Duodenal mucosa (tissue), 2 donors: ENCODE measurements around the gene GPR17.

Source experiments
- H3K27ac ChIP-seq: one replicate; pipeline ENCODE4 v1.7.0; 2013; ENCODE audit warnings: low read depth, low read length
- H3K27me3 ChIP-seq, 2 donors: one replicate each; pipeline ENCODE4 v1.7.0; 2013; ENCODE audit warnings: low read length in 2 of 2, control low read depth in 1 of 2; ENCODE audit not compliant: insufficient read depth in 2 of 2, control insufficient read depth in 1 of 2
- H3K36me3 ChIP-seq, 2 donors: one replicate each; pipeline ENCODE4 v1.7.0; 2013; ENCODE audit warnings: low read length in 2 of 2, control low read depth in 1 of 2; ENCODE audit not compliant: insufficient read depth in 2 of 2, control insufficient read depth in 1 of 2
- H3K4me1 ChIP-seq, 2 donors: one replicate each; pipeline ENCODE4 v1.7.0; 2013; ENCODE audit warnings: low read length in 2 of 2, control low read depth in 1 of 2; ENCODE audit not compliant: insufficient read depth in 2 of 2, control insufficient read depth in 1 of 2
- H3K4me3 ChIP-seq, 2 donors: one replicate each; pipeline ENCODE4 v1.7.0; 2013; ENCODE audit warnings: low read length in 2 of 2, low read depth in 1 of 2
- H3K9ac ChIP-seq, 2 donors: one replicate each; pipeline ENCODE4 v1.7.0; 2013; ENCODE audit warnings: low read length in 2 of 2, low read depth in 1 of 2
- H3K9me3 ChIP-seq, 2 donors: one replicate each; pipeline ENCODE4 v1.7.0; 2013; ENCODE audit warnings: low read length in 2 of 2, control low read depth in 1 of 2; ENCODE audit not compliant: control insufficient read depth in 1 of 2

GPR17 gene

DNA sequence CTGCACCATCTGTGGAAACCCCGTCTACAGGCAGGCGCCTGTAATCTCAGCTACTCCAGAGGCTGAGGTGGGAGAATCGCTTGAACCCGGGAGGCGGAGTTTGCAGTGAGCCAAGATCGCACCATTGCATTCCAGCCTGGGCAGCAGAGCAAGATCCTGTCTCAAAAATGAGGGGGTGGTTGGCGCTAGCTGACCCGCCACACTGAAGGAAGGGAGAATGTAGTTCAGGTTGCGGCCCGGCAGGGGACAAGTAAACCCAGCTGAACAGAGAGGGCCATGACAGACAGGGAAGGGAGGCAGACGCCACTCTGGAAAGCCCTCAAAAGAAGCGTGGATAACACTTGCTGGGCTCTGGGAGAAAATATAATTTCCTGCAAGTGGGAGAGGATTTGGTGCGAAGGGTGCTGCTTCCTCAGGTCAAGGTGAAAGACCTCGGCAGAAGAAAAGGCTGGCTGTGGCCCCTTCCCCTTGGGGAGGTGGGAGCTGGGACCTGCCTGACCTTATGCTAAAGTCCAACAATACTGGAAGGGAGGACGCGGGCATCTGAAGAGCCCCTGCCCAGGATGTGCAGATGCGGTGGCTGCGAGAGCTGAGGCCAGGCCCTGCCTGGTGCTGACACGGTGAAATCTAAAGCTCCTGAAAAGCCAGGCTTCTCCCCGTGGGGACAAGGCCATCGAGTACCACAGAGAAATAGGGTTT is 51.7 kb downstream of the GPR17 start:
- Histone ChIP-seq H3K27ac (no peak overlapping the region), H3K9me3 (no peaks in the 10 kb centered on the region), H3K27me3 (no peaks in the 10 kb centered on the region), H3K4me3 (no peak overlapping the region), H3K4me1 (peaks cover 14 to 19% of the 10 kb centered on the region in 2 donors), H3K36me3 (no peaks in the 10 kb centered on the region), H3K9ac (no peak overlapping the region)

DNA sequence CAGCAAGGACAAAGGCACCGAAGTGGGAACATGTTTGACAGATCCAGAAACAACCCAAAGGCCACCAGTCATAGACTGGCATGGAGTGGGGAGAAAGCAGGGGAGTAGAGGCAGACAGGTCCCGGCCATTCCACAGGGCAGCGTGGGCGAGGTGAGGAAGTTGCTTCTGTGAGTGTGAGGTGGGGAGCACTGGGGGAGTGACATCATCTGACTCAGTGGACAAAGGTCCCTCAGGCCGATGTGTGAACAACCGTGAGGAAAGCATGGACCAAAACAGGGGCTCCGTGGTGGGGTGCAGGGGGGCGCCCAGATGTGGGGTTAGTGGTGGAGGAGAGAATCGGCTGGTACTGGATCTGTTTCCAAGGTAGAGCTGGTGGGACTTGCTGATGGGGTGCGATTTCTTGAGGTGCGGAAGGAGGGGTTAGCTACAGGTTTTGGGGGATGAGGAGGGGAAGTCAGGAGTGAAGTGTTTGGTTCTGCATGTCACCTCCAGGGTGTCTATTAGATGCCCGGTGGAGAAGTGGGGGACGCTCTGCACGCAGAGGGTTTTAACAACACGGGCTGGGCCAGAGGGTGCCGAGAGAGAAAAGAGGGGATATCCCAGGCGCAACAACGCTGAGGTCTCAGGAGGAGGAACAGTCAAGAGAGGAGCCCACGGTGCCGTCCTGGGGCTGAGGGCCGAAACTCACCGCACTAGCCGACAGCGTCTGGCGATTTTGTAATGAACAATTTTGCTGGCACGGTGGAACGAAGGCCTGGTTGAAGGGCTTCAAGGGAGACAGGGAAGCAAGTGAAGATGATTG is 52.8 kb downstream of the GPR17 start:
- peaks cover 23 to 28% of the 10 kb centered on the region in 2 donors for H3K4me1 ChIP-seq
- H3K27me3 ChIP-seq, result no peaks in the 10 kb centered on the region
- no peak overlapping the region for H3K27ac ChIP-seq
- peaks cover 0 to 2% of the 10 kb centered on the region in 2 donors for H3K36me3 ChIP-seq
- no peaks in the 10 kb centered on the region for H3K9me3 ChIP-seq
- no peak overlapping the region for H3K4me3 ChIP-seq
- H3K9ac ChIP-seq, result no peak overlapping the region

DNA sequence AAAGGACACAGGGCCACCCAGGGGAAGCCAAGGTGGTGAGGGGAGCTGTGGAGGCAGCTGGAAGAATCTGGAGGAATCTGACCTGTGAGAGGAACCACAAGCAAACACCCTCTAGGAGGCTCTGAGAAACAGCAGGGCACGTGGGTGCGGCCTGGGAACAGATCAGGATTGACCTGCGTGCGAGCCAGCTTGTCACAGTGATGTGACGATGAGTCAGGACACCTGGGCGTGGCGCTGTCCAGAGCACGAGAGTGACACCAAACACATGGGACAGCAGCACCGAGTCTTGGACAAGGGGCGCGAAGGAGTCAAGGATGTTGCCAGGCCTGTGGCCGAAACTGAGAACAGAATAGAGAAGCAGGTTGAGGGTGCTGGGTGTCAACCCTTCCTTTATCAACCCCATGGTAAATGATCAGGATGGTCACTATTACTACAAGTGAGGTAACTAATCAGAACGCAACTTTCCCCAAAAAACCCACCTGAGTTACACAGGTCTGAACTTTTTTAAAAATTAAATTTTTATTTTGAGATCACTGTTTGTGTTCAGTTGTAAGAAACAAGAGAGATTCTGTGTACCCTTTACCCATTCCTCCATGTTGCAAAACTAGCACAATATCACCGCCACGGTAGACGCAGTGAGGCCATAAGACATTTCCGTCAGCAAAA is 54.7 kb downstream of the GPR17 start:
- Histone ChIP-seq H3K36me3 (peaks cover 0 to 8% of the 10 kb centered on the region in 2 donors), H3K4me1 (peaks cover 23 to 25% of the 10 kb centered on the region in 2 donors), H3K4me3 (peak overlapping the region; percentile 90 to 92), H3K27me3 (no peaks in the 10 kb centered on the region), H3K9me3 (no peaks in the 10 kb centered on the region), H3K27ac (peak overlapping the region; percentile 94), H3K9ac (peak overlapping the region; percentile 81 to 84)

DNA sequence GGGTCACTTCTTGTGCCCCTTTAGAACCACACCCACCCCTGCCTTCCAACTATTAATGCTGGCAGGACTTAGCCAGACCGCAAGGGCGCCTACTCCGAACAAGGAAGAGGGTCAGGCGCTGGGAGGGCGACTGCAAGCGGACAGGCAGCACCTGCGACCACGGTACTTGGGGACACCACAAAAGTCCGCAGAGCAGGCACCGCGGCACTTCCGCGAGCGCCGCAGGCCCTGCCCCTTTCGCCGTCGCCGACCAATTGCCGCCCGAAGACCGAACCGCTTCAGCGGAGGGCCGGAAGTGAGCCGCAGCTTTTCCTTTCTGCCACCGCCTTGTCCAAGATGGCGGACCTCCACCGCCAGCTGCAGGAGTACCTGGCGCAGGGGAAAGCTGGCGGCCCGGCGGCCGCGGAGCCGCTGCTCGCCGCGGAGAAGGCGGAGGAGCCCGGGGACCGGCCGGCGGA is 55.3 kb downstream of the GPR17 start, which contains the start of gene SFT2D3:
Gene SFT2D3, plus strand, starts transcription at position 305 of the 458 bp plus-strand sequence. Its CDS starts 32 bp downstream, at position 337.
- Histone ChIP-seq H3K36me3 (peaks cover 0 to 14% of the 10 kb centered on the region in 2 donors), H3K4me1 (peaks cover 23 to 25% of the 10 kb centered on the region in 2 donors), H3K9me3 (no peaks in the 10 kb centered on the region), H3K4me3 (peak within 1 kb of the TSS; percentile 90 to 92), H3K9ac (peak within 1 kb of the TSS; percentile 81 to 84), H3K27ac (peak within 1 kb of the TSS; percentile 94), H3K27me3 (no peaks in the 10 kb centered on the region)

DNA sequence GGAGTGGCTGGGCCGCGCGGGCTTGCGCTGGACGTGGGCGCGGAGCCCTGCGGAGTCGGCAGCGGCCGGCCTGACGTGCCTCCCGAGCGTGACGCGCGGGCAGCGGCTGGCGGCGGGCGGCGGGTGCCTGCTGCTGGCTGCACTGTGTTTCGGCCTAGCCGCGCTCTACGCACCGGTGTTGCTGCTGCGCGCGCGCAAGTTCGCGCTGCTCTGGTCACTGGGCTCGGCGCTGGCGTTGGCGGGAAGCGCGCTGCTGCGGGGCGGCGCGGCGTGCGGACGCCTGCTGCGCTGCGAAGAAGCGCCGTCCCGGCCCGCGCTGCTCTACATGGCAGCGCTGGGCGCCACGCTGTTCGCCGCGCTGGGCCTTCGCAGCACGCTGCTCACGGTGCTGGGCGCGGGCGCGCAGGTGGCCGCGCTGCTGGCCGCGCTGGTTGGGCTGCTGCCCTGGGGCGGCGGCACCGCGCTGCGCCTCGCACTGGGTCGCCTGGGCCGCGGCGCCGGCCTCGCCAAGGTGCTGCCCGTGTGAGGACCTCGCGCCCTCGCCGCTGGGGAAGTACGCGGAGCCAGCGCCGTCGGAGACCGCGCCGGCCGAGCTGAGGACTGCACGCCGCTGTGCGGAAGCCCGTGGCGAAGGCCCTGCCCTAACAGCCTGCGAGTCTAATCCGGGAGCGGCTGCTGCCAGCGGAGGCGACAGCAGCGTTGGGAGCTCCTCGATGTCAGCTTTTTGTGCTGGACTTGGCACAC is 55.9 kb downstream of the GPR17 start:
- H3K9ac ChIP-seq, result peak overlapping the region; percentile 81 to 84
- peaks cover 23 to 25% of the 10 kb centered on the region in 2 donors for H3K4me1 ChIP-seq

More for the DNA sequence above, 55.9 kb downstream of the GPR17 start:
- H3K27ac ChIP-seq, result peak overlapping the region; percentile 94
- no peaks in the 10 kb centered on the region for H3K9me3 ChIP-seq
- H3K36me3 ChIP-seq, result peaks cover 0 to 20% of the 10 kb centered on the region in 2 donors
- peak overlapping the region; percentile 90 to 92 for H3K4me3 ChIP-seq
- no peaks in the 10 kb centered on the region for H3K27me3 ChIP-seq
